ENCODE data around the gene SLC6A7.

The SLC6A7 gene

GRCh38 chr5:150156027-150156368 is 33.9 kb upstream of the SLC6A7 start:
- peak overlapping the region; percentile 53 for H3K4me2 ChIP-seq (ENCODE audit: low read length)
- no peaks in the 10 kb centered on the region; the same call in 1 of the 2 replicates for H4K20me1 ChIP-seq (ENCODE audit: control insufficient read depth, insufficient read depth, low read depth, low read length)
- H3K27ac ChIP-seq (ENCODE audit: low read depth, low read length), result no peak overlapping the region
- H3K4me1 ChIP-seq (ENCODE audit: control insufficient read depth, low read length), result peaks cover 34% of the 10 kb centered on the region
- peaks cover 44% of the 10 kb centered on the region for H3K27me3 ChIP-seq (ENCODE audit: control insufficient read depth, low read length)
- H3K9me3 ChIP-seq (ENCODE audit: control insufficient read depth, insufficient read depth, low read length), result no peaks in the 10 kb centered on the region
- no peaks in the 10 kb centered on the region for H3K79me2 ChIP-seq (ENCODE audit: control insufficient read depth, low read length)
- peak overlapping the region; percentile 39; the same call in 1 of the 2 replicates for H3K4me3 ChIP-seq (ENCODE audit: low read length)
- TF ChIP-seq EZH2phosphoT487 (IDR thresholded peaks at IDR 0.05; ENCODE audit: borderline replicate concordance, low read length) (peak; percentile 86; the same call in 1 of the 2 replicates), CTCF (IDR thresholded peaks at IDR 0.05; ENCODE audit: low read depth, low read length, poor library complexity, severe bottlenecking) (no peak)
- H3K9me2 ChIP-seq (replicated peaks; ENCODE audit: control insufficient read depth, low read length), result no peaks in the 10 kb centered on the region
- H3K36me3 ChIP-seq (ENCODE audit: control insufficient read depth, low read length), result no peaks in the 10 kb centered on the region
- H3F3A ChIP-seq (ENCODE audit: control insufficient read depth, insufficient read depth), result no peaks in the 10 kb centered on the region

GRCh38 chr5:150156540-150156939 is 33.3 kb upstream of the SLC6A7 start:
- no peaks in the 10 kb centered on the region for H3F3A ChIP-seq (ENCODE audit: control insufficient read depth, insufficient read depth)
- peaks cover 37% of the 10 kb centered on the region for H3K4me1 ChIP-seq (ENCODE audit: control insufficient read depth, low read length)
- H3K9me3 ChIP-seq (ENCODE audit: control insufficient read depth, insufficient read depth, low read length), result no peaks in the 10 kb centered on the region
- H3K27ac ChIP-seq (ENCODE audit: low read depth, low read length), result no peak overlapping the region
- peaks cover 44% of the 10 kb centered on the region for H3K27me3 ChIP-seq (ENCODE audit: control insufficient read depth, low read length)
- no peaks in the 10 kb centered on the region for H3K36me3 ChIP-seq (ENCODE audit: control insufficient read depth, low read length)
- H3K4me3 ChIP-seq (ENCODE audit: low read length), result no peak overlapping the region
- H3K79me2 ChIP-seq (ENCODE audit: control insufficient read depth, low read length), result no peaks in the 10 kb centered on the region
- no peaks in the 10 kb centered on the region; the same call in 1 of the 2 replicates for H4K20me1 ChIP-seq (ENCODE audit: control insufficient read depth, insufficient read depth, low read depth, low read length)
- TF ChIP-seq EZH2phosphoT487 (IDR thresholded peaks at IDR 0.05; ENCODE audit: borderline replicate concordance, low read length), result no peak
- no peak for TF ChIP-seq CTCF (IDR thresholded peaks at IDR 0.05; ENCODE audit: low read depth, low read length, poor library complexity, severe bottlenecking)
- peak overlapping the region; percentile 53 for H3K4me2 ChIP-seq (ENCODE audit: low read length)
- H3K9me2 ChIP-seq (replicated peaks; ENCODE audit: control insufficient read depth, low read length), result no peaks in the 10 kb centered on the region

GRCh38 chr5:150157168-150157567 is 32.7 kb upstream of the SLC6A7 start:
- peaks cover 38% of the 10 kb centered on the region for H3K4me1 ChIP-seq (ENCODE audit: control insufficient read depth, low read length)
- H3K79me2 ChIP-seq (ENCODE audit: control insufficient read depth, low read length), result no peaks in the 10 kb centered on the region
- no peaks in the 10 kb centered on the region for H3K36me3 ChIP-seq (ENCODE audit: control insufficient read depth, low read length)
- H3K9me3 ChIP-seq (ENCODE audit: control insufficient read depth, insufficient read depth, low read length), result no peaks in the 10 kb centered on the region
- H3K4me2 ChIP-seq (ENCODE audit: low read length), result no peak overlapping the region
- no peaks in the 10 kb centered on the region for H3K9me2 ChIP-seq (replicated peaks; ENCODE audit: control insufficient read depth, low read length)
- no peaks in the 10 kb centered on the region for H3F3A ChIP-seq (ENCODE audit: control insufficient read depth, insufficient read depth)
- peaks cover 44% of the 10 kb centered on the region for H3K27me3 ChIP-seq (ENCODE audit: control insufficient read depth, low read length)
- TF ChIP-seq CTCF (IDR thresholded peaks at IDR 0.05; ENCODE audit: low read depth, low read length, poor library complexity, severe bottlenecking), result no peak
- TF ChIP-seq EZH2phosphoT487 (IDR thresholded peaks at IDR 0.05; ENCODE audit: borderline replicate concordance, low read length), result no peak
- no peak overlapping the region for H3K4me3 ChIP-seq (ENCODE audit: low read length)
- no peaks in the 10 kb centered on the region; the same call in 1 of the 2 replicates for H4K20me1 ChIP-seq (ENCODE audit: control insufficient read depth, insufficient read depth, low read depth, low read length)
- no peak overlapping the region for H3K27ac ChIP-seq (ENCODE audit: low read depth, low read length)

Data from DOHH2 (cell line).